Hematopoietic multipotent progenitor cell treated with erythropoietin and hydrocortisone succinate and interleukin-3 and kit ligand, for 17 days (in vitro differentiated cells): ENCODE measurements around the gene FGF18.
"Not testable (repeated sequence)": the region's sequence is repeated elsewhere in the genome, so short reads cannot be mapped to it uniquely, and the experiment has no call there.

Source experiments
- DNase-seq: peaks from one replicate; pipeline ENCODE4 v3.0.0-alpha.2; 2015; ENCODE audit warnings: low spot score

FGF18 gene

DNA sequence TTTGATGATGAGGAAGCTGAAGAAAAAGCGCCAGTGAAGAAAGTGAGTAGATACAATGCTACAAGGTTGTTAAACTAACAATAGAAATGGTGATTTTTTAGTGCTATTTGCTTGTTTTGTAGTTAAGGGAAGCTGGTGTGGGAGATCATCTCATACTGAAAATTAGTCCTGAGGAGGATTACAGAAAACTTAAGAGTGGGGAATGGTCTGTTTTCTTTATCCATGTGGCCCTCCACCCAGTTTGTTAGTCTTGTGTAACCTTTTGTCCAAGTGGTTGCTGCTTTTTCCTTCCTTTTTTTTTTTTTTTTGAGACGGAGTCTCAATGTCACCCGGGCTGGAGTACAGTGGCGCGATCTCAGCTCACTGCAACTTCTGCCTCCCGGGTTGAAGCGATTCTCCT, 19.3 kb upstream of the FGF18 start:
- no peak for DNase-seq

DNA sequence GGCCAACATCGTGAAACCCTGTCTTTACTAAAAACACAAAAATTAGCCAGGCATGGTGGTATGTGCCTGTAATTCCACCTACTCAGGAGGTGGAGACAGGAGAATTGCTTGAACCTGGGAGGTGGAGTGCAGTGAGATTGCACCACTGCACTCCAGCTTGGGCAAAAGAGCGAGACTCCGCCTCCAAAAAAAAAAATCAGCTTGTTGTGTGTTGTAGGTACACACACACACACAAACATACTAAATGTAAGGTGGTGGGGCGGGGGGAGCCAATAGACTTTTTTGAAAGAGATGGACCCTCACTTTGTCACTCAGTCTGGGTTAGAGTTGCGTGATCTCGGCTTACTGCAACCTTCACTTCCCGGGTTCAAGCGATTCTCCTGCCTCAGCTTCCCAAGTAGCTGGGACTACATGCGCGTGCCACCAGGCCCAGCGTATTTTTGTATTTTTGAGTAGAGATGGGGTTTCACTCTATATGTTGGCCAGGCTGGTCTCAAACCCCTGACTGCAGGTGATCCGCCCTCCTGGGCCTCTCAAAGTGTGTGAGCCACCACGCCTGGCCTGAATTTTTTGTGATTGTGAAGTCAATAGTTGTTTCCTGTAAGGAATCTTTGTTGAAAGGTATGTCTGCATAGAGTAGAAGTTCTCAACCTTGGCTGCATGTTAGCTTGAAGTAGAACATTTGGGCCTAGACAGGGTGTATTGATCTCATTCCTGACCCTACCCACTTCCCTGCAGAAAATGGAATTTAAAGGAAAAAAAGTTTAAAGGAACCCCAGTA, 18.1 kb upstream of the FGF18 start:
- DNase-seq = no peak

- DNase-seq = not testable (repeated sequence)
Observed at GRCh38 chr5:171402751-171403150, 16.7 kb upstream of the FGF18 start.

GRCh38 chr5:171405615-171406014, 13.8 kb upstream of the FGF18 start:
- DNase-seq = peak; percentile 42

- no peak for DNase-seq
Observed at GRCh38 chr5:171407234-171407633, 12.2 kb upstream of the FGF18 start.

DNA sequence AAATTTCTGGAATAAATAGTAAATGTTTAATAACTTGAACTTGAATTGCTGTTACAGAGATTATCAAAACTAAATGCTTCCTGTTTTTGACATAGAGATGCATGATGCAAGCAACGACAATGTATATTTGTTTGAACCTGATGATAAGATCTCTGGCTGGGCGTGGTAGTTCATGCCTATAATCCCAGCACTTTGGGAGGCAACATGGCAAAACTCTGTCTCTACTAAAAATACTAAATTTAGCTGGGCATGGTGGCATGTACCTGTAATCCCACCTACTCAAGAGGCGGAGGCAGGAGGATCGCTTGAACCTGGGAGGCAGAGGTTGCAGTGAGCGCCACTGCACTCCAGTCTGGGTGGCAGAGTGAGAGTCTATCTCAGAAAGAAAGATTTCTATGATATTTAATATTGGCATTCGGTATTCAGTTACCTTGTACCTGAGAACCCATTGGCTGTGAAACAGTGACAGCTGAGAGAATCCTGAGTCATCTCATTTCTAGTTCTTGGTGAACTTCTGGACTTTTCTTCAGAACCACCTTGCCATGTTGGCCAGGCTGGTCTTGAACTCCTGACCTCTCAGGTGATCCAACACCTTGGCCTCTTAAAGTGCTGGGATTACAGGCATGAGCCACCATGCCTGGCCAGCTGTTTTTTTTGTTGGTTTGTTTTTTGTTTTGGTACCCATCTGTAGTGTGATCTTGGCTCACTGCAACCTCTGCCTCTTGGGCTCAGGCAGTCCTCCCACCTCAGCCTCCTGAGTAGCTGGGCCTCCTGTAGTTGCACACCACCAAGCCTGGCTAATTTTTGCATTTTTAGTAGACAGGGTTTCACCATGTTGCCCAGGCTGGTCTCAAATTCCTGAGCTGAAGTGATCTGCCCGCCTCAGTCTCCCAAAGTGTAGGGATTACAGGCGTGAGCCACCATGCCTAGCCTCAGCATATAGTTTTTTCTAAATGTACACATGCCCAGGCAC, 10.0 kb upstream of the FGF18 start:
- no peak for DNase-seq

DNA sequence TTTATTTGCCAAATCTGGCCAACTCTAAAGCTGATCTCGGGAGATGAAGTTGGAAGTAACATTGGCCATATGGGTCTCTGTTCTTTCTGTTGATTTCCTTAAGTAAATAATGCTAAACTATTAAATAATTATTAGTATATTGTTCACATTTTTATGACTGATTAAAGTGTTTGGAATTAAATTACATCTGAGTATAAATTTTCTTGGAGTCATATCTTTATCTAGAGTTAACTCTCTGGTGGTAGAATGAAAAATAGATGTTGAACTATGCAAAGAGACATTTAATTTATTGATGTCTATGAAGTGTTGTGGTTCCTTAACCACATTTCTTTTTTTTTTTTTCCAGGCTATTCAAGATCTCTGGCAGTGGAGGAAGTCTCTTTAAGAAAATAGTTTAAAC, 9.3 kb upstream of the FGF18 start:
- no peak for DNase-seq

GRCh38 chr5:171412186-171412585, 7.3 kb upstream of the FGF18 start:
- no peak for DNase-seq

DNA sequence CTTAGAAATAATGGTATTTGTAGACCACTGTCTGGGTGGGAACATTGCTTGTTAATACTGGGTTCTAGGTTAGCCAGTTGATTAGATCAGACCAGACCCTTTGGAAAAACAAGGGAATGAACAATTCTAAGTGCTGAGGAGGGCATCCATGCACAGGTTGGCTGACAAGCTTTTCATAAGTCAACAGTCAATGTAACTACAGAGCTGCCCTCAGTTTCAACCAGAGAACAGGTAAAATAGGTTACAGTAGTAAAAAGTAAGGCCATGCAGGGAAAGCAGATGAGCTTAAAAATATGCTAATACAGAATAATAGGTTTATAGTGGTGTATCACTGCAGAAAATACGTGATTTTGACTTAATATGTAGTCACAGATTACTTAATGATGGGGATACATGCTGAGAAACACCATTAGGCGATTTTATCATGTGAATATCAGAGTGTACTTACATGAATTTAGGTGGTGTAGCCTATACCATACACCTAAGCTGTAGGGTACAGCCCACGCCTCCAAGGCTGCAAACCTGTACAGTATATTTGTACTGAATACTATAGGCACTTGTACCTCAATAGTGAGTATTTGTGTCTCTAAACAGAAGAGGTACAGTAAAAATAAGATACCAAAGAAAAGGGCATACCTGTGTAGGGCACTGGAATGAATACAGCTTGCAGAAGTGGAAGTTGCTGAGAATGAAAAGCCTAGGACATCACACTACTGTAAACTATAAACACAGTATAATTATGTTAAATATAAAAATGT, 6.1 kb upstream of the FGF18 start:
- DNase-seq = no peak

DNA sequence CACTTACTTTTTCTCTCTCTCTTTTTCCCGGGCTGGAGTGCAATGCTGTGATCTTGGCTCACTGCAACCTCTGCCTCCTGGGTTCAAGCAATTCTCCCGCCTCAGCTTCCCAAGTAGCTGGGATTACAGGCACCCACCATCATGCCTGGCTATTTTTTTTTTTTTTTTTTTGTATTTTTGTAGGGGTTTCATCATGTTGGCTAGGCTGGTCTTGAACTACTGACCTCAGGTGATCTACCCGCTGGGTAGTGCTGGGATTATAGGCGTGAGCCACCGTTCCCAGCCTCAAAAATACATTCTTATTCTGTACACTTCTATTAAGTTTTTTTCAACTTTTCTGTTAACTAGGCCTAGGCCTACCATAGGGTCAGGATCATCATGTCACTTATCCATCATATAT, 5.5 kb upstream of the FGF18 start:
- not testable (repeated sequence) for DNase-seq

- no peak for DNase-seq
Observed at GRCh38 chr5:171415115-171415730, 4.2 kb upstream of the FGF18 start.

DNA sequence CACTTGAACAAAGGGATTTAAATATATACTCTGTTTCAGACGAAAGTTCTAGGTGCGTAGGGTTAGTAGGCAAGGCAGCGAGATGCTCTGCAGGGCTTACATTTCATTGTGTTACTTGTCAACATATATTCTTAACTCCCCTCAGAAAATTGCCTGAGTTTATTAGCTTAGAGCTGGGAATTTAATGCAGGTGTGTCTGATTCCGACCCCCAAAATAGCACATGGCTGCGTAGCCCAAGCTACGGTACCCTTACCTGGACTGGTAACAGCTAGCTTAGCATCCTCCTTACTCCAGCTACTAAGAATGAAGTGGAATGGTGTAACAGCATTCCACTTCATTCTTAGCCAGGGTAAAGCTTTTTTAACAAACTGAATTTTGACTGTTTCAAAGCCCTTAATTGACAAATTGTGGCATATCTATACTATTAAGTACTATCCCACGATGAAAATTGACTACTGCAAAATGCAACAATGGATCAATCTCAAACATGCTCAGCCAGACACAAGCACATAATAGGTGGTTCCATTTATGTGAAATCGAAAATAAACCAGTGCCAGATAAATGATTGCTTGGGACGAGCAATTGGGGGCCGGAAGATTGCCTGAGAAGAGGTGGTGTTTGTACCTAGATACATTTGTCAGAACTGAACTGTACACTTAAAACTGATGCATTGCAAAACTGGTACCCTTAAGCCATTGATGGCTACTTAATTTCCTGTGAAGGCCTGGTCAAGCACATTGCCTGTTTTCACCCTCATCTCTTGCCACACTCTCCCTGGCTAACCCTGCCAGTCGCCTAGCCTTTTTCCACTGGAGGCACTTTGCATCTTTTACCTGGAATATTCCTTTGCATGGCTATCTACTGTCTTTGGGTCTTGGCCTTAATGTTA, 3.0 kb upstream of the FGF18 start:
- no peak for DNase-seq

- peak; percentile 47 for DNase-seq
Observed at GRCh38 chr5:171418316-171418981, 998 bp upstream of the FGF18 start.

- DNase-seq = no peak
Observed at GRCh38 chr5:171419688-171420430, 412 bp downstream of the FGF18 start.

DNA sequence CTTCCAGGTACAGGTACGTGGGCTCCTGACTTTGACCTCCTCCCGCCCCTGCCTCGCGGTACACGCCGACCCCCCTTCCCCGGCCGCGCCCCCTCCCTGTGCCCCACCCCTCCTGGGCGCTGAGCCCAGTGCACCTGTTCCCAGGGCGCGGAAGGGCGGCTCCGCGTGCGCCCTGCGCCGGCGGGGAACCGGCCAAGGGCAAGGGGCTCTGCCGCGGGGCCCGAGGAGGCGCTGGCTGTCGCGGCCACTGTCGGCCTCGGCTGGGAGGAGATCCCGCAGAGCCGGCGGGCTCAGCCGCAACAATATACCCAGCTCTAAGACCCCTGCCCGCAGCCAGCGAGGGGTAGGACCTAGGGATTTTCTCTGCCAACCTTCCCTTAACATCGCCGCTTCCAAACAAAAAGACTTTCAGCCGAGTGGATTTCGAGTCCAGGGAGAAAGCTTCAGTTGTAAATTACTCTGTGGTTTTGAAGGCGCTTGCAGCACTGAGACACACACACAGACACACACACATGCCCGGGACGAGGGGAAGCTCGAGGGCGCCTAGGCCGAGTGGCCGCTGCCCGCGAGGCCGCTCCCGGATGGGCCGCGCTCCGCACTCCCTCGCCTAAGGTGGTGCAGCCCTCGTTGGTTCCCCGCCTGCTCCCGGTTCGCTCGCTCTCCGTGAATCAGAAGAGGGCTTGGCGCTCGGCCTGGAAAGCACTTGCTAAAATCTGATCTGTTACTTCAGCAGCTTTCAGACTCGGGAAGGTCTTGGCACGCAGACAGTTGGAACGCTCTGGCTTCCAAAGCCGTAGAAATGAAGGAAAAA, 1.2 kb downstream of the FGF18 start:
- DNase-seq = no peak

GRCh38 chr5:171421331-171422262, 2.1 kb downstream of the FGF18 start:
- DNase-seq = no peak

- no peak for DNase-seq
Observed at GRCh38 chr5:171422495-171422894, 3.0 kb downstream of the FGF18 start.
